HepG2 (cell line): ENCODE measurements around the gene PGGT1B. TPM values are rescaled to one million over a fixed set of nuclear protein-coding genes. Genes with fewer than 3 reads are reported as not detected.

Experiments used
- ATAC-seq: fragments of 200-7000 bp; cut with Tn5 transposase; 3 replicates; pipeline ENCODE4 v1.9.1; 2020; ENCODE audit warnings: mild to moderate bottlenecking, moderate library complexity
- BruUV-seq: library from RNA; stranded (reverse); fragments of 400-500 nt; replicated peaks from 2 replicates; lab custom pipeline; 2021; lab: Mats Ljungman, UMichigan
- CTCF ChIA-PET: fragments of 300-600 bp; formaldehyde crosslinking; extraction: SDS; loops from one replicate; lab custom pipeline; 2021; ENCODE audit warnings: low total read pairs, inconsistent platforms, low intra/inter-chr PET ratio; lab: Yijun Ruan, JAX
- POLR2A ChIA-PET: fragments of 350-600 bp; sonication (Branson Sonifier 250); formaldehyde crosslinking; loops from one replicate; lab custom pipeline; 2020; ENCODE audit warnings: antibody characterized with exemption, inconsistent platforms; lab: Yijun Ruan, JAX
- DNase-seq: peaks from one replicate; pipeline ENCODE4 v3.0.0-alpha.2; 2015; ENCODE audit warnings: low spot score
- FAIRE-seq: peaks from 3 replicates; lab custom pipeline; 2011; peaks lifted over from hg19 to GRCh38; lab: Jason Lieb, UNC
- H2AFZ ChIP-seq: one replicate; pipeline ENCODE4 v1.6.1; 2011; ENCODE audit warnings: low read length, inconsistent platforms
- H3K27ac ChIP-seq: fragments of 300-600 bp; 3 replicates; pipeline ENCODE4 v1.8.0; 2011; ENCODE audit warnings: mixed run types, mild to moderate bottlenecking, mixed read lengths, low read length, inconsistent platforms; ENCODE audit not compliant: insufficient read depth; ENCODE audit errors: extremely low read length
- H3K27me3 ChIP-seq, 2 experiments: fragments of 200-600 bp in 1 of 2; 2 replicates in 1 of 2; 3 replicates in 1 of 2; pipeline versions ENCODE4 v1.6.0 to v1.8.0; 2011; ENCODE audit warnings: low read length in 2 of 2, mild to moderate bottlenecking in 2 of 2, moderate library complexity in 2 of 2, inconsistent platforms in 1 of 2; ENCODE audit not compliant: insufficient read depth in 2 of 2, control insufficient read depth in 1 of 2
- H3K36me3 ChIP-seq, 2 experiments: fragments of 200-600 bp in 1 of 2; replicated peaks in 1 of 2; 2 replicates in 1 of 2; 3 replicates in 1 of 2; pipeline versions ENCODE4 v1.5.1 to v1.8.0; 2011; ENCODE audit warnings: low read length in 2 of 2, inconsistent platforms in 1 of 2; ENCODE audit not compliant: insufficient read depth in 2 of 2, control insufficient read depth in 1 of 2
- H3K4me1 ChIP-seq: 2 replicates; pipeline ENCODE4 v1.5.1; 2012; ENCODE audit warnings: low read length, inconsistent platforms; ENCODE audit not compliant: insufficient read depth
- H3K4me2 ChIP-seq: 2 replicates; pipeline ENCODE4 v1.6.0; 2011; ENCODE audit warnings: low read depth, low read length, inconsistent platforms
- H3K4me3 ChIP-seq, 3 experiments: fragments of 200-600 bp in 1 of 3; sonication (generic), shearing (Covaris generic) in 1 of 3; replicated peaks in 1 of 3; 2 replicates each; pipeline ENCODE4 v1.5.1; 2011 to 2016; ENCODE audit warnings: low read length in 3 of 3, inconsistent platforms in 2 of 3, low read depth in 2 of 3, mild to moderate bottlenecking in 2 of 3, control low read depth in 1 of 3, mixed read lengths in 1 of 3; ENCODE audit not compliant: insufficient read depth in 1 of 3
- H3K79me2 ChIP-seq: one replicate; pipeline ENCODE4 v1.6.1; 2011; ENCODE audit warnings: low read length, inconsistent platforms; ENCODE audit not compliant: insufficient read depth
- H3K9ac ChIP-seq: 2 replicates; pipeline ENCODE4 v1.6.0; 2011; ENCODE audit warnings: mild to moderate bottlenecking, low read depth, low read length, inconsistent platforms; ENCODE audit not compliant: insufficient read depth
- H3K9me3 ChIP-seq: 2 replicates; pipeline ENCODE4 v1.5.1; 2012; ENCODE audit warnings: mild to moderate bottlenecking, low read length
- H4K20me1 ChIP-seq: 2 replicates; pipeline ENCODE4 v1.6.0; 2011; ENCODE audit warnings: inconsistent platforms, mild to moderate bottlenecking, low read length, moderate library complexity; ENCODE audit not compliant: insufficient read depth
- CBX2 ChIP-seq, 2 experiments: fragments of 200-600 bp in 1 of 2; sonication (generic); formaldehyde crosslinking in 1 of 2; IDR thresholded peaks; 2 replicates each; pipeline versions ENCODE4 v1.7.0 to v1.8.1; 2018 to 2022; ENCODE audit warnings: low read depth in 2 of 2, low read length in 1 of 2, mild to moderate bottlenecking in 1 of 2, missing genetic modification reagents in 1 of 2
- CHCHD3 ChIP-seq: sonication (generic); formaldehyde crosslinking; IDR thresholded peaks from 2 replicates; pipeline ENCODE4 v1.8.0; 2022; ENCODE audit warnings: mild to moderate bottlenecking, missing genetic modification reagents, moderate library complexity
- CHD4 ChIP-seq: fragments of 200-600 bp; sonication (generic); IDR thresholded peaks from 2 replicates; pipeline ENCODE4 v1.7.0; 2017; ENCODE audit warnings: mild to moderate bottlenecking, low read length, borderline replicate concordance
- FOXP1 ChIP-seq, 2 experiments: fragments of 450-650 bp in 1 of 2; IDR thresholded peaks; 2 replicates each; pipeline ENCODE4 v1.6.1; 2017 to 2018; ENCODE audit warnings: antibody characterized with exemption in 1 of 2
- HIVEP1 ChIP-seq: sonication (generic); formaldehyde crosslinking; IDR thresholded peaks from 2 replicates; pipeline ENCODE4 v1.4.0; 2020; ENCODE audit warnings: mild to moderate bottlenecking, missing genetic modification reagents
- HNRNPLL ChIP-seq: fragments of 200-400 bp; formaldehyde crosslinking; IDR thresholded peaks from 2 replicates; pipeline ENCODE4 v1.6.1; 2017; ENCODE audit warnings: mild to moderate bottlenecking, low read depth, low read length; ENCODE audit not compliant: poor library complexity, severe bottlenecking
- MAF1 ChIP-seq: sonication (generic); formaldehyde crosslinking; IDR thresholded peaks from 2 replicates; pipeline ENCODE4 v1.5.0; 2020; ENCODE audit warnings: missing genetic modification reagents, borderline replicate concordance
- SOX13 ChIP-seq, 3 experiments: fragments of 450-650 bp in 1 of 3; sonication (generic) in 1 of 3; formaldehyde crosslinking in 1 of 3; IDR thresholded peaks in 2 of 3; conservative IDR thresholded peaks in 1 of 3; 2 replicates each; pipeline versions ENCODE4 v1.5.0 to v1.6.1; 2016 to 2020; ENCODE audit warnings: antibody characterized with exemption in 1 of 3, mild to moderate bottlenecking in 1 of 3, missing compliant biosample characterization in 1 of 3, missing genetic modification reagents in 1 of 3, moderate library complexity in 1 of 3
- ZMAT5 ChIP-seq: sonication (generic); formaldehyde crosslinking; IDR thresholded peaks from 2 replicates; pipeline ENCODE4 v1.5.0; 2020; ENCODE audit warnings: mild to moderate bottlenecking, low read depth, missing genetic modification reagents, borderline replicate concordance
- ZNF33A ChIP-seq: sonication (generic); formaldehyde crosslinking; IDR thresholded peaks from 2 replicates; pipeline ENCODE4 v1.5.1; 2020; ENCODE audit warnings: missing genetic modification reagents, mild to moderate bottlenecking, moderate library complexity, borderline replicate concordance
- ZNF883 ChIP-seq: sonication (generic); formaldehyde crosslinking; IDR thresholded peaks from 2 replicates; pipeline ENCODE4 v1.5.1; 2020; ENCODE audit warnings: mild to moderate bottlenecking, missing genetic modification reagents; ENCODE audit errors: not compliant biosample characterization
- ZSCAN25 ChIP-seq: sonication (generic); formaldehyde crosslinking; IDR thresholded peaks from 2 replicates; pipeline ENCODE4 v1.8.0; 2022; ENCODE audit warnings: mild to moderate bottlenecking, missing genetic modification reagents
- WGBS: methylation state at CpG from one replicate; pipeline ENCODE4 v1.1.6; 2017; ENCODE audit warnings: low lambda C conversion rate; 5-methylcytosine and 5-hydroxymethylcytosine counted together
- in situ Hi-C: cut with HindIII; loops from 2 replicates; pipeline ENCODE4 v1.10.0; 2017; ENCODE audit warnings: low pct_unique_long_range_greater_than_20kb; ENCODE audit not compliant: extremely low pct_ligation_motif_present
- intact Hi-C: fragments of 100-400 bp; cut with micrococcal nuclease; formaldehyde crosslinking; loops from one replicate; pipeline ENCODE4 v1.10.0; 2022; ENCODE audit not compliant: unreplicated experiment
- polyA plus RNA-seq, 8 experiments: library from polyadenylated mRNA; depleted of rRNA in 3 of 8; stranded (reverse) in 7 of 8; unstranded in 1 of 8; fragments of >200 nt; fragmentation: Illumina TruSeq in 4 of 8; extraction: Trizol in 4 of 8; gene quantifications; 2 replicates each; pipeline versions ENCODE4 v1.2.1 to v1.2.3, GENCODE V29; 2011 to 2016; ENCODE audit warnings: low read depth in 4 of 8, missing spikeins in 1 of 8, mixed read lengths in 1 of 8; ENCODE audit not compliant: insufficient read depth in 1 of 8
- total RNA-seq, 5 experiments: library from RNA; depleted of rRNA; stranded (reverse); fragments of >200 nt; fragmentation: Illumina TruSeq; extraction: Trizol; gene quantifications; 2 replicates each; pipeline ENCODE4 v1.2.3, GENCODE V29; 2016; ENCODE audit warnings: low read depth in 1 of 5

The PGGT1B gene
- total and polyA plus RNA-seq, 2 of the 13 experiments (the other 11 are each of a cell fraction or from before 2014, with no cell fraction given), result 2.4 to 42.7 TPM

DNA sequence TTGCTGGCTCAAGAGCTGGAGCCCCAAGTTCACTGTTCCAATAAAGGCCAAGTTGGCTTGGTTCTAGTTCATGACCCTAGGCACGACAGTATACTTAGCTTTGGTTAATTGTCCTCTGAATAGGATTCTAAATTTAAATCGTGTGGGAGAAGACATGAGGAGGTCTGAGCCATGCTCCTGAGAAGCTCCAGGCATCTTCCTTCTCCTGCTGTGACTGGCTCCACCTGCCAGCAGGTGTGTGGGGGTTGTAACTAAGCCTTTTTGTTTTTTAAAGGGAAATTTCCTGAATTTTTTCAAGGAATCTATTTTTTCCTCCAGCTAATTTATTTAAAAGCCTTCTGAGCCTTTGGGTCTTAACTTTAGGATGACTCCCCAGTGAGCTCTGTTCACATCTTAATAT is 72.8 kb downstream of the PGGT1B start:
- WGBS, result 0% methylated on average over 1 of the region's 2 CpGs
- intact Hi-C loops (no loop called here), in situ Hi-C loops (no loop called here)
- ATAC-seq (no peak), DNase-seq (no peak), FAIRE-seq (no peak)
- Histone ChIP-seq H3K79me2 (no peaks in the 10 kb centered on the region), H3K9me3 (no peaks in the 10 kb centered on the region), H3K4me1 (peaks cover 13% of the 10 kb centered on the region), H3K27me3 (no peaks in the 10 kb centered on the region), H3K4me3 (no peak overlapping the region), H4K20me1 (no peaks in the 10 kb centered on the region), H3K4me2 (no peak overlapping the region), H3K9ac (no peak overlapping the region), H2AFZ (no peak overlapping the region), H3K36me3 (no peaks in the 10 kb centered on the region), H3K27ac (no peak overlapping the region)
- no TSS peak for BruUV-seq
- TF ChIP-seq ZMAT5 (CRISPR knock-in tag) (no peak), CHD4 (no peak)
- ChIA-PET CTCF (no interaction called here), POLR2A (no interaction called here)

DNA sequence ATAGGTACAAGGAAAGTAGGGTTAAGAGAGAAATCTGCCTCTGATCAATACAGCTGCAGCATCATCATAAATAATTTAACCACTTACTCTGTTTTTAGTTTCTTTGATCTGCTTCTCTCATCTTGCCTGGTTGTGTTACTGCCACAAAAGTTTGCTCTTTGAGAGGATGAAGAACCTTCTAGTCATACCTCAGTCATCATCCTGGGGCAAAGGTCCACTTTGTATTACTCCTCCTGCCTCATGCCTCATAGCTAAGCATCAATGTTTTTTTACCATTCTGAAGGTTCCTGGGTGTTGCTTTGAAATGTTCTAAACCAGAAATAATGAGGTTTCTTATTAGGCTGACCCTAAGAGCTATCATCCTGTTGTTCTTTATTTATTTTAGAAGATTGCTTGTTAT is 75.9 kb downstream of the PGGT1B start:
- no peak for FAIRE-seq
- DNase-seq, result no peak
- no peaks in the 10 kb centered on the region for H3K79me2 ChIP-seq
- no peak overlapping the region for H3K4me3 ChIP-seq
- H2AFZ ChIP-seq, result no peak overlapping the region
- peaks cover 1 to 6% of the 10 kb centered on the region in 2 experiments; a peak in 3 of 5 replicates for H3K27me3 ChIP-seq
- H3K4me2 ChIP-seq, result no peak overlapping the region
- in situ Hi-C loops, result no loop called here
- intact Hi-C loops, result no loop called here
- no peak for ATAC-seq
- TF ChIP-seq ZNF33A, result no peak
- TF ChIP-seq HIVEP1, result no peak
- no peak for TF ChIP-seq CBX2 (IDR thresholded peaks at IDR 0.05; ENCODE audit: low read depth, low read length)
- no peak for TF ChIP-seq CBX2 (CRISPR knock-in tag; IDR thresholded peaks at IDR 0.05; ENCODE audit: low read depth)
- TF ChIP-seq CHCHD3 (CRISPR knock-in tag), result no peak
- no peak for TF ChIP-seq HNRNPLL
- no peak for TF ChIP-seq ZSCAN25 (CRISPR knock-in tag)
- TF ChIP-seq FOXP1 (IDR thresholded peaks at IDR 0.05), result no peak
- TF ChIP-seq FOXP1 (CRISPR knock-in tag; IDR thresholded peaks at IDR 0.05), result no peak
- no peak for TF ChIP-seq SOX13 (IDR thresholded peaks at IDR 0.05)
- TF ChIP-seq SOX13 (CRISPR knock-in tag; conservative IDR thresholded peaks at IDR 0.05 in 1 of 2, IDR thresholded peaks at IDR 0.05 in 1 of 2), result no peak
- TF ChIP-seq ZNF883 (CRISPR knock-in tag), result no peak
- TF ChIP-seq MAF1 (CRISPR knock-in tag), result no peak
- no peaks in the 10 kb centered on the region for H4K20me1 ChIP-seq
- POLR2A ChIA-PET, result no interaction called here
- no peak overlapping the region for H3K27ac ChIP-seq
- no TSS peak for BruUV-seq
- H3K9ac ChIP-seq, result no peak overlapping the region
- H3K9me3 ChIP-seq, result no peaks in the 10 kb centered on the region
- no peaks in the 10 kb centered on the region for H3K36me3 ChIP-seq
- H3K4me1 ChIP-seq, result no peaks in the 10 kb centered on the region
- CTCF ChIA-PET, result no interaction called here
